Neural progenitor cell (in vitro differentiated cells): ENCODE results near the gene DCDC2.

Experiments used
- CTCF ChIP-seq: fragments of 200-600 bp; sonication (generic); IDR thresholded peaks from 2 replicates; pipeline ENCODE4 v1.5.1; 2017; ENCODE audit warnings: antibody characterized with exemption, mild to moderate bottlenecking
- EZH2 ChIP-seq: fragments of 200-600 bp; sonication (generic); IDR thresholded peaks from 2 replicates; pipeline ENCODE4 v1.6.1; 2017; ENCODE audit warnings: antibody characterized with exemption, mild to moderate bottlenecking, moderate library complexity
- EZH2phosphoT487 ChIP-seq: fragments of 200-600 bp; sonication (generic); IDR thresholded peaks from 2 replicates; pipeline ENCODE4 v1.6.1; 2017; ENCODE audit warnings: antibody characterized with exemption

- no peak for TF ChIP-seq EZH2
- TF ChIP-seq CTCF = peak; percentile 75
- no peak for TF ChIP-seq EZH2phosphoT487
Observed at GRCh38 chr6:24274441-24275083, 83.3 kb downstream of the DCDC2 start.
